GM21423 (cell line): Measurements from ENCODE around the gene ROBO1.
"Not testable (repeated sequence)": the region's sequence is repeated elsewhere in the genome, so short reads cannot be mapped to it uniquely, and the experiment has no call there.

Source experiments
- ATAC-seq: cut with Tn5 transposase; IDR thresholded peaks from one replicate; pipeline ENCODE4 v1.9.1; 2021; ENCODE audit warnings: mild to moderate bottlenecking, moderate library complexity; ENCODE audit not compliant: unreplicated experiment

The ROBO1 gene

DNA sequence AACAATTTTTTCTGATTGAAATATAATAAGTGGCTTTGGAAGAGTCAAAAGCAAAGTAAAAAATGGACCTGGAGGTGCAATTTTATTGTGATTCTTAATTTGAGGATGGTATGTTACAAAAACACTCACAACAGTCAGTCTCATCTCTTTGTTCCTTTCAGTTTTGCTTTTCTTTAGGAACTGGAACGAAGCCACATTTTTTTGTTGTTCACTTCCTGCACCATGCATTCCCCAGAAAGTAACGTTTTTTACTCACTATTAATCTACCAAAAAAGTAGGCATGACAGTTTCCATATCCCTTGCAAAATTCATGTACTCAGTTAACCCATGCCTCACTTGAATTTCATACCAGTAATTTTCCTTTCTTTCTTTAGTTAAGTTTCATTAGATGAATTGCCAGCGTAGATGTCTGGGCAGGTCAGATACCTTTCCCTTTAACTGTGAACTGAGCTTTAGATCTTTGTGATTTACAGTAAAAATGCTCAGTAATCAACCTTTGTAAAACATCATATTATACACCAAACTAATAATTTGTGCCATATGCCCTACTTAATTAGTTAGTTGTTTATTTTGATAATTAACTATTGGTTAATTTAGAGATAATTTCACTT is 384.3 kb downstream of the ROBO1 start:
- no peak for ATAC-seq

DNA sequence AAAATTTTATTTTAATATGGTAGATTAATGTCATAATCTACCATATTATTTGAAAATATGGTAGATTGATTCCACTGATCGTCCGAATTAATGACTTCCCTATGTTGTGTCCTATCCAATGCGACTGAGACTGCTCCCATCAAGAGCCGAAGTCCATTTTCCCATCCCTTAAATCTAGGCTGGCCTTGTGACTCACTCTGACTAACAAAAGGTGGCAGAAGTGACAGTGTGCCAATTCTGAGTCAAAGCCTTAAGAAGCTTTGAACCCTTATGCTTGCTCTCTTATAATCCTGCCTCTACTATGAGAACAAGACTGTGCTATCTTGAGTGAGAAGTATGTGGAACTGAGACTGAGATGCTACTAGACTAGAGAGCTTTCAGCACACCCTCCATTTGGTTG is 387.2 kb downstream of the ROBO1 start:
- no peak for ATAC-seq

DNA sequence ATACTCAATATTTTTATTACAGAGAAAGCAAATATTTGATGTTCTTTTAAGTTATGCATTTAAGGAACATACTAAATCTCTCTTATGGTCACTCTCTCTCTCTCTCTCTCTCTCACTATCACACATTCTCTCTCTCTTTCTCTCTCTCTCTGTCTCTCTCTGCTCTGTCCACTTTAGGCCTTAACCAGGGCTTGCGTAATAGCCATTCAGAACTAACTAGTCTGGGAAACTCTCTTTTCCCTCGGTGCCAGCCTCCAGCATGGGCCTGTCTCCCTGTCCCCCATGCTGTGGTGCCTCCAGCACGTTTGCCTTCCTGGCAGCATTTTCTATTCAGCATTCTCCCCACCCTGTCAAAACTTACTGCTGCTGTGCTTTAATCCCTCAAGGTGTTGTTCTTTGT is 389.7 kb downstream of the ROBO1 start:
- no peak for ATAC-seq

DNA sequence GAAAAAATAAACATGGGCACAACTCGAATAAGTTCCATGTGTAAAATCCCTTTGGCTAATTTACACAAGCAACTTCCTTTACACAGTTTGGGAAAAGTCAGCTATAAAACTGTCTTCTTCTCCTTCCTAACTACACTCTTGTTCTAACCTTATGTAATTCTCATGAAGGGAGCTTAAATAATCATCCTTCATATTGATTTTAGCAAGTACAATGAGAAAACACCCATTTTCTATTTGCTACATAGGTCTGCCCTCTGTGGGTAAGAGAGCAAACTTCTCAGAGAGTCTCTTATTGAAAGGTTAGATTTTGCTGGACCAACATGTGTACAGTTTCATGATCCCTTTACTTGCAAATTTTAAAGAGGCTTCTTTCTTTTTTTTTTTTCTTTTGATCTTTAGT is 398.5 kb downstream of the ROBO1 start:
- no peak for ATAC-seq

GRCh38 chr3:79368403-79368802 is 399.4 kb downstream of the ROBO1 start:
- ATAC-seq: no peak

GRCh38 chr3:79367803-79368202 is 400.0 kb downstream of the ROBO1 start:
- ATAC-seq: no peak

GRCh38 chr3:79367066-79367465 is 400.7 kb downstream of the ROBO1 start:
- ATAC-seq: no peak

GRCh38 chr3:79366414-79366813 is 401.4 kb downstream of the ROBO1 start:
- ATAC-seq: no peak

- no peak for ATAC-seq
Observed at GRCh38 chr3:79364784-79365183, 403.0 kb downstream of the ROBO1 start.

GRCh38 chr3:79362571-79363270 is 405.1 kb downstream of the ROBO1 start:
- no peak for ATAC-seq

GRCh38 chr3:79361748-79362378 is 405.9 kb downstream of the ROBO1 start:
- no peak for ATAC-seq

DNA sequence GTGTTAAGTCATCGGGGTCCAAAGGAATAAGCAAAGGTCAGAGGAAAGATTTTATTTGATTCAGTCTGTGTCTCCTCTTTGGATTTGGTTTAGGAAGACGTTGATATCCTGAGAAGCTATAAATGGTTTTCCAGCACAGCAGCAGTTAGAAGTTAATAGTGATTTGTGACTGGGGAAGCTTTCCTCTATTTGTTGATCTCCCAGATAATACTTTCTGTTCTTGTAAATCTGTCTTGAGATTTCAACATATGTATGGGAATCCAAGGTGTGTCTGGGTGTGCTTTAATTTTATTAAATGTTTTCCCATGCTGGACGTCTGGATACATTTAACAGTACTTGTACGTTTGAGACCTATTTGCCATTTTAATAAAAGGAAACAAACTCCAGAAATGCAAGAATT is 409.5 kb downstream of the ROBO1 start:
- ATAC-seq: no peak

- no peak for ATAC-seq
Observed at GRCh38 chr3:79354179-79354688, 413.6 kb downstream of the ROBO1 start.

- ATAC-seq: no peak
Observed at GRCh38 chr3:79351699-79352098, 416.1 kb downstream of the ROBO1 start.

GRCh38 chr3:79344876-79345871 is 422.6 kb downstream of the ROBO1 start:
- ATAC-seq: no peak

- no peak for ATAC-seq
Observed at GRCh38 chr3:79341961-79342360, 425.8 kb downstream of the ROBO1 start.

DNA sequence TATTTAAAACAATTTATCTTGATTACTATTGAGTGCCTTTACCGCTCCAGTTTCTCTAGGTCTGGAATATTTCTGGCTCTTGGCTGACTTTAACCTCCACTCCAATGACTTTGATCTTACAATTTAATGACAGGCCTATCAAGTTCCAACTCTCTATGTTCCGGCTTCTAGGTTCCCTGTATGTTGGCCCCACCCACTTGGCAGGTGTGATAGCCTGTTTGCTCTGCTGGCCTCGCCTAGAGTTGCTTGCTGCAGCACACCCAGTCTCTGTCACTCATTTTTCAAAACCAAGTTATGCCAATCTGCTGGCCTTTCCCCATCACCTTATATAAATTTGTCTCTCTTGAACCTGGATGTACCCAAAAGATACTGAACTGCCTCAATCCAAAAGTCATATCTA is 428.0 kb downstream of the ROBO1 start:
- no peak for ATAC-seq

DNA sequence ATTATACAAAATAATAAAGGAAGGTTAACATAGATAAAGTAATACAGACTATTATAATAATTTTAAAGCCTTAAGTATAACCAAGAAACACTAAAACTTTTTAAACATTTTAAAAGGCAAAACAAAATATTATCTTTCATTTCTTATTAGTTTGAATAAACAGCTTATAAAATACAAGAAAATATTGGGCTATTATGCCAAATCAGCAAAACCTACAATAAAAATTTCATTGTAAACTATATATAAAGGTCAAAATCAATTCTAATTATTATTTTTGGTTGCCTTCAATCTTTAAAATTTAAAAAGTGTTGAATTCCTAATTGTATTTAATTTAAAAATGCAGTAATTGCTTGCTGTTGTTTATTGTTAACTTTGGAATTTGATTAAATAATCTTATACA is 430.0 kb downstream of the ROBO1 start:
- ATAC-seq: no peak

DNA sequence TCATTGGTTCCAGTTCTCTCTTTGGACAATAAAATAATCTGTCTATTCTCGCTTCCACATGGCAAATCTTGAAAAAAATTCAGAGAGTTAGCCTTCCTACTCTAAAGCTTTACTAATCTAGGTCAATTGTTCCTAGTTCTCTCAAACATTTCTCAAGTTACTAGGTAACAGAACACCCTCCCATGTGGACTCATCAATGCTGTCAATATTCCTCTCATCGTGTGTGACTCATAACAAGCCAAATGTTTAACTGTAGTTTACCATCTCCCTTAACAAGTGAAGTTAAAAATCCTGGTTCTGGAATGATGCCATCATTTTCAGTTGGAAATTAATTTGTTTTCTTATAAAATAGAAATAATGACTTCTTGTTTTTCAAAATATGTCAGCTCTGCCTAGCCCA is 438.6 kb downstream of the ROBO1 start:
- ATAC-seq: no peak

GRCh38 chr3:79326642-79327041 is 441.2 kb downstream of the ROBO1 start:
- no peak for ATAC-seq

DNA sequence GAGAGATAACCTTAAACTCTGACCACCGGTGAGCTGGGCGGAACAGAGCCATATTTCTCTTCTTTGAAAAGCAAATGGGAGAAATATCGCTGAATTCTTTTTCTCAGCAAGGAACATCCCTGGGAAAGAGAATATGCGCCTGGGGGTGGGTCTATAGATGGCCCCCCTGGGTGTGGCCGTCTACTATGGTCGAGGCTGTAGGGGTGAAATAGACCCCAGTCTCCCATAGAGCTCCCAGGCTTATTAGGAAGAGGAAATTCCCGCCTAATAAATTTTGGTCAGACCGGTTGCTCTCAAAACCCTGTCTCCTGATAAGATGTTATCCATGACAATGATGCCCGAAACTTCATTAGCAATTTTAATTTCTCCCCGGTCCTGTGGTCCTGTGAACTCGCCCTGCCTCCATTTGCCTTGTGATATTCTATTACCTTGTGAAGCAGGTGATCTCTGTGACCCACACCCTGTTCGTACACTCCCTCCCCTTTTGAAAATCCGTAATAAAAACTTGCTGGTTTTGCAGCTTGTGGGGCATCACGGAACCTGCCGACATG is 441.9 kb downstream of the ROBO1 start:
- not testable (repeated sequence) for ATAC-seq
